Osteoblast (primary cell): Measurements from ENCODE around the gene ADAMTS18. TPM values are rescaled to one million over a fixed set of nuclear protein-coding genes. Genes with fewer than 3 reads are reported as not detected.

ENCODE experiments used
- DNase-seq: peaks from one replicate; pipeline ENCODE4 v3.0.0; 2011; ENCODE audit warnings: low spot score, mixed read lengths; ENCODE audit not compliant: insufficient read length; ENCODE audit errors: missing footprints
- H2AFZ ChIP-seq: 2 replicates; pipeline ENCODE4 v1.6.0; 2011; ENCODE audit warnings: mild to moderate bottlenecking, low read length
- H3K27ac ChIP-seq: 2 replicates; pipeline ENCODE4 v1.5.1; 2011; ENCODE audit warnings: mild to moderate bottlenecking, low read depth, low read length, moderate library complexity
- H3K27me3 ChIP-seq: 2 replicates; pipeline ENCODE4 v1.6.0; 2012; ENCODE audit warnings: mild to moderate bottlenecking, control low read depth, inconsistent platforms, low read length, moderate library complexity; ENCODE audit not compliant: insufficient read depth
- H3K36me3 ChIP-seq: 2 replicates; pipeline ENCODE4 v1.5.1; 2011; ENCODE audit warnings: mild to moderate bottlenecking, low read length, control low read depth, moderate library complexity; ENCODE audit not compliant: insufficient read depth
- H3K4me1 ChIP-seq: 2 replicates; pipeline ENCODE4 v1.5.1; 2011; ENCODE audit warnings: mild to moderate bottlenecking, low read length, control low read depth, moderate library complexity; ENCODE audit not compliant: insufficient read depth
- H3K4me2 ChIP-seq: 2 replicates; pipeline ENCODE4 v1.6.0; 2011; ENCODE audit warnings: mild to moderate bottlenecking, low read length; ENCODE audit not compliant: insufficient read depth
- H3K4me3 ChIP-seq: fragments of 200-600 bp; sonication (generic); 3 replicates; pipeline ENCODE4 v1.5.1; 2012; ENCODE audit warnings: mild to moderate bottlenecking, low read length, inconsistent platforms; ENCODE audit not compliant: insufficient read depth
- H3K79me2 ChIP-seq: 2 replicates; pipeline ENCODE4 v1.6.0; 2012; ENCODE audit warnings: mild to moderate bottlenecking, low read length, control low read depth, inconsistent platforms; ENCODE audit not compliant: insufficient read depth
- H3K9me3 ChIP-seq: 2 replicates; pipeline ENCODE4 v1.5.1; 2011; ENCODE audit warnings: low read depth, low read length, control low read depth
- H4K20me1 ChIP-seq: 2 replicates; pipeline ENCODE4 v1.6.0; 2012; ENCODE audit warnings: mild to moderate bottlenecking, low read length, control low read depth; ENCODE audit not compliant: insufficient read depth
- total RNA-seq: library from RNA; depleted of rRNA; stranded (reverse); fragments of >200 nt; gene quantifications from 2 replicates; pipeline ENCODE4 v1.2.3, GENCODE V29; 2012
- TF ChIP-seq, protein P1 (sequence below): IDR thresholded peaks from 2 replicates; pipeline ENCODE4 v1.5.1; 2011; ENCODE audit warnings: mild to moderate bottlenecking, low read depth, low read length, moderate library complexity; ENCODE audit errors: extremely low read depth

The ADAMTS18 gene
- total RNA-seq, 1 donor, result not detected

DNA sequence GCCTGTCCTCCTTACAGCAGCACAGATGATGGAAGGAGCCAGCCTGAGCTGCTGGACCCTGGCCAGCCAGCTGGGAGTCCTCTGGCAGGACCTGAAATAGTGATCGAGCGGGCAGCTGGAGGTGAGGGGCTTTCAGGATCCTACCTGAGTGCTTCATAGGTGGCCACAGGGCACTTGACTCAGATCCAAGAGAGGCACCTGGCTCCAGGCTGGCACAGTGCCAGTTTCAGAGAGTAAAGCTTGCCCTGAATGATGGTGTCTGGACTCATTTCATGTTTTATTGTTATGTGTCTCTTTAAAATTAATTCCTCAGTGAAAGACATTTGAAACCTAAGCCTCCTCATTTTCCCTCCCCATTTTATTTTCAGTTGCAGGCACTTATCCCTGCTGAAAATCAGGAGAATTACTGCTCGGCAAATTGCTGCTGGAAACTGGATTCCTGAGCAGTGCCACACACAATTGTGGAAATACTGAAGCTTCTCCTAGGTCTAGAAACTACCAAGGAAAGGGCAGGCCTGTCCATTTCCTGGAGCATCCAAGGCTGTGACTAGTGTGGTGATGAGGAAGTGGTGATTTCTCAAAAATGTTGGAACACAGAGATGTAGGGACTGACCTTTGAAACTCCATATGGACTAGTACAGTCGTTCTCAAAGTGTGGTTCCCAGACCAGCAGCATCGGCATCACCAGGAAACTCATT is 16.1 kb upstream of the ADAMTS18 start:
- Histone ChIP-seq H3K27me3 (peaks cover 4% of the 10 kb centered on the region), H3K4me1 (no peaks in the 10 kb centered on the region), H3K4me2 (no peak overlapping the region), H4K20me1 (no peaks in the 10 kb centered on the region), H3K9me3 (no peaks in the 10 kb centered on the region), H3K4me3 (no peak overlapping the region), H3K79me2 (no peaks in the 10 kb centered on the region), H3K36me3 (no peaks in the 10 kb centered on the region), H2AFZ (no peak overlapping the region), H3K27ac (no peak overlapping the region)
- TF ChIP-seq, protein P1, sequence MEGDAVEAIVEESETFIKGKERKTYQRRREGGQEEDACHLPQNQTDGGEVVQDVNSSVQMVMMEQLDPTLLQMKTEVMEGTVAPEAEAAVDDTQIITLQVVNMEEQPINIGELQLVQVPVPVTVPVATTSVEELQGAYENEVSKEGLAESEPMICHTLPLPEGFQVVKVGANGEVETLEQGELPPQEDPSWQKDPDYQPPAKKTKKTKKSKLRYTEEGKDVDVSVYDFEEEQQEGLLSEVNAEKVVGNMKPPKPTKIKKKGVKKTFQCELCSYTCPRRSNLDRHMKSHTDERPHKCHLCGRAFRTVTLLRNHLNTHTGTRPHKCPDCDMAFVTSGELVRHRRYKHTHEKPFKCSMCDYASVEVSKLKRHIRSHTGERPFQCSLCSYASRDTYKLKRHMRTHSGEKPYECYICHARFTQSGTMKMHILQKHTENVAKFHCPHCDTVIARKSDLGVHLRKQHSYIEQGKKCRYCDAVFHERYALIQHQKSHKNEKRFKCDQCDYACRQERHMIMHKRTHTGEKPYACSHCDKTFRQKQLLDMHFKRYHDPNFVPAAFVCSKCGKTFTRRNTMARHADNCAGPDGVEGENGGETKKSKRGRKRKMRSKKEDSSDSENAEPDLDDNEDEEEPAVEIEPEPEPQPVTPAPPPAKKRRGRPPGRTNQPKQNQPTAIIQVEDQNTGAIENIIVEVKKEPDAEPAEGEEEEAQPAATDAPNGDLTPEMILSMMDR, result no peak
- DNase-seq, result no peak

DNA sequence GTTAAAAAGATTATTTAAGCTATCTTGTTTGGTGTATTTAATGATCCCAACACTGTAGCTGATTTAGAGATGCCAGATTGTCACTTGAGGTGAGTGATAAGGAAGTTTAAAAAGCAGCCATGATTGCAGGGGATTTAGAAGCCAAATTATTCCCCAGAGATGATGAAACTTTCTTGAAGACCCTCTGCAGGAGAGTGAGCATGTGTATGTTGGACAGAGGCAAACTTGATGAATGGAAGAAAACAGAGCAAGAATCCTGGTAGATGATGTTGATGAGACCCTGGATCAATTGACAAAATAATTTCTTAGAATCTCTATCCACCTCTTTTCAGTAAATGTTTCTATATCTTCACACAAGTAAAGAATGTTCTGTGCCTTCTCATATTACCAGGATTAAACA is 14.4 kb upstream of the ADAMTS18 start:
- Histone ChIP-seq H3K4me1 (no peaks in the 10 kb centered on the region), H4K20me1 (no peaks in the 10 kb centered on the region), H3K27ac (no peak overlapping the region), H2AFZ (no peak overlapping the region), H3K27me3 (peaks cover 4% of the 10 kb centered on the region), H3K79me2 (no peaks in the 10 kb centered on the region), H3K9me3 (no peaks in the 10 kb centered on the region), H3K4me3 (no peak overlapping the region), H3K36me3 (no peaks in the 10 kb centered on the region), H3K4me2 (no peak overlapping the region)
- DNase-seq, result no peak
- TF ChIP-seq, protein P1, result no peak

DNA sequence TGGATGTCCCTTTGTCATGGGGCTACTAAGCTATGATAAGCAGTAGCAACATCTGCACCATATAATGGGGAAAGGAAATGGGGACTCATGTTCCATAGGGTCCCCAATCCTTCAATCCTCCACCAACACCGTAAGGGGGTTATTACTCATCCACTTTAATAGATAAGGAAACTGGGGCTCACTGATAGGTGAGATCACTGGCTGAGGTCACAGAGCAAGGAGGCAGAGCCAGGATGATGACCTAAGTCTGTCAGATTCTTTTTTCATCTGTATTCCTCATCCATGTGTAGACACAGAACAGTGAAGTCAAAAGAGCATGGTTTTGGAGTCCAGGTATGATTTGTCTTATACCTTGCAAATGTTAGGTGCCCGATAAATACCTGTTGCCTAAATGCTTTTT is 10.5 kb upstream of the ADAMTS18 start:
- no peak for DNase-seq
- no peaks in the 10 kb centered on the region for H3K36me3 ChIP-seq
- H3K4me3 ChIP-seq, result no peak overlapping the region
- no peaks in the 10 kb centered on the region for H3K9me3 ChIP-seq
- no peak overlapping the region for H3K27ac ChIP-seq
- H3K4me2 ChIP-seq, result no peak overlapping the region
- H3K79me2 ChIP-seq, result no peaks in the 10 kb centered on the region
- no peaks in the 10 kb centered on the region for H4K20me1 ChIP-seq
- H2AFZ ChIP-seq, result no peak overlapping the region
- TF ChIP-seq, protein P1, result no peak
- no peaks in the 10 kb centered on the region for H3K4me1 ChIP-seq
- H3K27me3 ChIP-seq, result peaks cover 6% of the 10 kb centered on the region

DNA sequence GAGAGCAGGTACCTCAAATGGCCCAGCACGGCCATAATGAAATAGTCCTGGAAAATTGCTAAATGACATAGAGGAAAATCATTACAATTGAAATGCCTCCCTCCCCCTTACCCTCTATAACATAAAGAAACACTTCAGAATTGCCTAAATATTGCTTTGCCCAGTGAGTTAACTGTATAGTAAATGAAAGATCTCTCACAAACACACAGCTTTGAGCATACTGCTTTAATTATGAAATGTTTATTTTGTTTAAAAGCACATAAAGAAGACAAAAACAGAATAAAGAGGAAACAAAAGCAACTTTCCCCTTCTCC is 9.3 kb upstream of the ADAMTS18 start:
- Histone ChIP-seq H3K27me3 (peaks cover 15% of the 10 kb centered on the region), H3K4me3 (no peak overlapping the region), H3K36me3 (no peaks in the 10 kb centered on the region), H2AFZ (no peak overlapping the region), H3K4me2 (no peak overlapping the region), H3K27ac (no peak overlapping the region), H3K79me2 (no peaks in the 10 kb centered on the region), H4K20me1 (no peaks in the 10 kb centered on the region), H3K4me1 (no peaks in the 10 kb centered on the region), H3K9me3 (no peaks in the 10 kb centered on the region)
- no peak for DNase-seq
- TF ChIP-seq, protein P1, result no peak
